GM12878 (cell line): ENCODE results near the gene SHISA9.

Experiments
- BCL11A ChIP-seq: IDR thresholded peaks from 2 replicates; pipeline ENCODE4 v1.6.1; 2011; ENCODE audit warnings: low read depth, low read length
- CTCF ChIP-seq, 3 experiments: IDR thresholded peaks in 2 of 3; conservative IDR thresholded peaks in 1 of 3; 2 replicates each; pipeline ENCODE4 v1.5.1; 2011; ENCODE audit warnings: low read depth in 3 of 3, low read length in 3 of 3, mild to moderate bottlenecking in 3 of 3, control low read depth in 2 of 3, moderate library complexity in 2 of 3, inconsistent platforms in 1 of 3, mixed read lengths in 1 of 3; ENCODE audit not compliant: control insufficient read depth in 2 of 3, insufficient read depth in 1 of 3; ENCODE audit errors: extremely low read depth in 1 of 3
- KAT2A ChIP-seq: conservative IDR thresholded peaks from 2 replicates; pipeline ENCODE4 v1.6.1; 2011; ENCODE audit warnings: low read depth, low read length; ENCODE audit not compliant: control insufficient read depth
- MLLT1 ChIP-seq: fragments of 450-650 bp; IDR thresholded peaks from 2 replicates; pipeline ENCODE4 v1.6.1; 2016; ENCODE audit warnings: mild to moderate bottlenecking
- POLR2AphosphoS5 ChIP-seq: IDR thresholded peaks from 2 replicates; pipeline ENCODE4 v1.6.1; 2011; ENCODE audit warnings: mild to moderate bottlenecking, low read length, inconsistent platforms
- REST ChIP-seq: IDR thresholded peaks from 2 replicates; pipeline ENCODE4 v1.6.1; 2012; ENCODE audit warnings: mild to moderate bottlenecking, low read depth, low read length
- RFX5 ChIP-seq: IDR thresholded peaks from 2 replicates; pipeline ENCODE4 v1.6.1; 2011; ENCODE audit warnings: low read depth, low read length, improper control_type of control experiment
- USF2 ChIP-seq: IDR thresholded peaks from 2 replicates; pipeline ENCODE4 v1.6.1; 2011; ENCODE audit warnings: low read depth, low read length, improper control_type of control experiment, borderline replicate concordance

GRCh38 chr16:13158427-13158826 is 257.0 kb downstream of the SHISA9 start:
- TF ChIP-seq REST (no peak), CTCF (IDR thresholded peaks at IDR 0.05 in 2 of 3, conservative IDR thresholded peaks at IDR 0.05 in 1 of 3; ENCODE audit: control insufficient read depth in 2 of 3, extremely low read depth in 1 of 3, insufficient read depth in 1 of 3, low read depth in 3 of 3, low read length in 3 of 3) (no peak), KAT2A (no peak), MLLT1 (no peak), USF2 (no peak), POLR2AphosphoS5 (no peak), BCL11A (no peak), RFX5 (no peak)
